Uterus (tissue), 4 donors: ENCODE results near the gene ZNRD2. TPM values are rescaled to one million over a fixed set of nuclear protein-coding genes. Genes with fewer than 3 reads are reported as not detected.

Source experiments
- DNase-seq, 2 donors: peaks; one replicate each; pipeline ENCODE4 v3.0.0-alpha.2; 2019 to 2020
- H3K27ac ChIP-seq, 2 donors: fragments of 200-600 bp; sonication (generic); 1 replicate in 1 of 2; 2 replicates in 1 of 2; pipeline ENCODE4 v1.5.1; 2016 to 2018
- H3K27me3 ChIP-seq, 2 donors: fragments of 200-600 bp; sonication (generic); one replicate each; pipeline ENCODE4 v1.5.1; 2018 to 2019; ENCODE audit warnings: control low read depth in 1 of 2
- H3K36me3 ChIP-seq, 2 donors: fragments of 200-600 bp; sonication (generic); one replicate each; pipeline ENCODE4 v1.5.1; 2019; ENCODE audit warnings: control low read depth in 1 of 2
- H3K4me1 ChIP-seq, 2 donors: fragments of 200-600 bp; sonication (generic); one replicate each; pipeline ENCODE4 v1.5.1; 2018 to 2019; ENCODE audit warnings: control low read depth in 1 of 2
- H3K4me3 ChIP-seq, 2 donors: fragments of 200-600 bp; sonication (generic); 1 replicate in 1 of 2; 2 replicates in 1 of 2; pipeline ENCODE4 v1.5.1; 2018 to 2019; ENCODE audit warnings: mild to moderate bottlenecking in 1 of 2
- H3K9me3 ChIP-seq, 2 donors: fragments of 200-600 bp; sonication (generic); one replicate each; pipeline ENCODE4 v1.5.1; 2019; ENCODE audit warnings: control low read depth in 1 of 2
- POLR2A ChIP-seq, 2 donors: fragments of 450-650 bp; IDR thresholded peaks; one replicate each; pipeline ENCODE4 v1.6.1; 2016; ENCODE audit warnings: antibody characterized with exemption in 2 of 2, mild to moderate bottlenecking in 1 of 2, moderate library complexity in 1 of 2
- intact Hi-C: fragments of 100-400 bp; cut with DNase I; formaldehyde crosslinking; loops from one replicate; pipeline ENCODE4 v1.15.1; 2023; ENCODE audit warnings: low total_unique reads
- total RNA-seq, 4 donors: library from RNA; depleted of rRNA in 3 of 4; stranded (reverse); fragments of >200 nt in 3 of 4; gene quantifications; one replicate each; pipeline versions ENCODE4 v1.1.0 to v1.2.4, GENCODE V29; 2014 to 2023
- TF ChIP-seq, protein P1 (sequence below), 4 experiments: fragments of 200-600 bp in 2 of 4; fragments of 450-650 bp in 2 of 4; sonication (generic) in 2 of 4; IDR thresholded peaks; one replicate each; pipeline ENCODE4 v1.5.1; 2016 to 2019; ENCODE audit warnings: antibody characterized with exemption in 4 of 4, mild to moderate bottlenecking in 2 of 4, moderate library complexity in 1 of 4
- donor health status: DM: yes; HTN: yes; CAD: no.

Gene ZNRD2
- total RNA-seq, 4 donors from 2014 or later: 12.3 to 42.6 (median 31.6) TPM

DNA sequence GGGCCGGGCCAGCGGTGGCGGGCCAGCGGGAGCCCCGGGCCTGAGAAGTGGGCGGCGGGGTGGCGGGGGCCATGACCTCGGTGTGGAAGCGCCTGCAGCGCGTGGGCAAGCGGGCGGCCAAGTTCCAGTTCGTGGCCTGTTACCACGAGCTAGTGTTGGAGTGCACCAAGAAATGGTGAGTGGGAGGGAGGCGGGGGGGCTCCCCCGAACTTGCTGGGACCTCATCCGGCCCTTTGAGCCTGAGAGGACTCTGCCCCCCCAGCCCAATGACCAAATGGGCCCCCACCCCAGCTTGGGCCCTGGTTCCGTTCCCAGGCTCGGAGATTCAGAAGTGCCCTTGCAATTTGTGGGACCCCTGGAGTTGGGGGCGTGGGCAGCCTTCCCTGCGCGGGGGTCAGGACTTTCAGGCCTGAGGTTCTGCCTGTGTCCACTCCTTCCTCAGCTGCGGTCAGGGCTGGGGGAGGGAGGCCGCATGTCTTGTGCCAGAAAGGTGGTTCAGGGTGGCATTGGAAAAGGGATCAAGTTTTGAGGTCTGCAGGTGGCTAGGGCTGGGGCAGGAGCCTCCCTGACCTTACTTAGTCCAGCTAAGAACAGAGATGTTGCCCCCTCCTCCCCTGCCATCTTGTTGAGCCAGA is 6.1 kb downstream of the ZNRD2 start:
- Histone ChIP-seq H3K4me3 (peak overlapping the region; percentile 56 to 70), H3K9me3 (no peaks in the 10 kb centered on the region), H3K4me1 (peaks cover 6 to 40% of the 10 kb centered on the region in 2 donors), H3K36me3 (no peaks in the 10 kb centered on the region), H3K27ac (peak overlapping the region; percentile 84 to 92), H3K27me3 (no peaks in the 10 kb centered on the region)
- TF ChIP-seq POLR2A (IDR thresholded peaks at IDR 0.05): no peak
- TF ChIP-seq, protein P1, sequence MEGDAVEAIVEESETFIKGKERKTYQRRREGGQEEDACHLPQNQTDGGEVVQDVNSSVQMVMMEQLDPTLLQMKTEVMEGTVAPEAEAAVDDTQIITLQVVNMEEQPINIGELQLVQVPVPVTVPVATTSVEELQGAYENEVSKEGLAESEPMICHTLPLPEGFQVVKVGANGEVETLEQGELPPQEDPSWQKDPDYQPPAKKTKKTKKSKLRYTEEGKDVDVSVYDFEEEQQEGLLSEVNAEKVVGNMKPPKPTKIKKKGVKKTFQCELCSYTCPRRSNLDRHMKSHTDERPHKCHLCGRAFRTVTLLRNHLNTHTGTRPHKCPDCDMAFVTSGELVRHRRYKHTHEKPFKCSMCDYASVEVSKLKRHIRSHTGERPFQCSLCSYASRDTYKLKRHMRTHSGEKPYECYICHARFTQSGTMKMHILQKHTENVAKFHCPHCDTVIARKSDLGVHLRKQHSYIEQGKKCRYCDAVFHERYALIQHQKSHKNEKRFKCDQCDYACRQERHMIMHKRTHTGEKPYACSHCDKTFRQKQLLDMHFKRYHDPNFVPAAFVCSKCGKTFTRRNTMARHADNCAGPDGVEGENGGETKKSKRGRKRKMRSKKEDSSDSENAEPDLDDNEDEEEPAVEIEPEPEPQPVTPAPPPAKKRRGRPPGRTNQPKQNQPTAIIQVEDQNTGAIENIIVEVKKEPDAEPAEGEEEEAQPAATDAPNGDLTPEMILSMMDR (IDR thresholded peaks at IDR 0.05): no peak
- peak; percentile 56 to 61 for DNase-seq
- intact Hi-C loops: no loop called here

DNA sequence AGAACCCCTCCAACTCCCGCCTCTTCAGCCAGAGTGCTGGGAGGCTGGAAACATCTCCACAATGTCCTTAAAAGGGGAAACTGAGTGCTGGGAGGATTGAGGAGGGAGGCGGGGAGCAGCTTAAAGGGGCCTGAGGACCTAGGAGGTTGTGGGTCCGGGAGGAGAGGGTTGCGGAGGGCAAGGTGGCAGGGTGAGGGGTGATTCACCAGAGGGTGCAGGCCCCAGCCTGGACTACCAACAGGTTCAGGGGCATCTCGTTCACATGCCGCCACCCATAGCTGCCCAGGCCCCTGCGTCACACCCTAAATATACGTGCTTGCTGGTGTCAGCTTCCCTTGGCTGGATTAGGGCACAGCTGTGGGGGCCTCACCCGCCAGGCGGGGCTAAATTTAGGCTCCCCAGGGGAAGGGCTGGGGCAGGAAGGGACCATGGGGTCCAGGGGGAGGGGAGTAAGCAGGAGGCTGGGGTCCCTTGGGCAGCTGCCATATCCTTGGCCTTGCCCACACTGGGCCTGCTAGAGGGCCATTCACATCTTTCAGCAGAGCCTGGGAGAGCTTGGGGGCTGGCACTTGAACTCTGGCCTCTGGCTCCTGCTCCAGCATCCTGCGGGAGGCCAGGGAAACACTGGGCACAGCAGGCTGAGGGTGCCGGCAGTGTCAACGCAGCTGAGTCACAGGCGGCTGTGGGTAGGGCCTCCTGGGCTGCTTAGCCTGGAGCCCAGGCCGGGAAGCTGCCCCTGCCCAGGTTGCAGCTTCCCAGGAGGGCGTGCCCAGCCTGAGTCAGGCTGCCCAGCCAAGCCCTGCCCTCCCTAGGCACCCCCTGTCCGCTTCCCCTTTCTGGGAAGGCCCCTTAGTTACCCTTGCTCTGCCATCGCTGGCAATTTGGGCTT is 6.8 kb downstream of the ZNRD2 start:
- Histone ChIP-seq H3K27ac (peak overlapping the region; percentile 84 to 92), H3K4me1 (peaks cover 0 to 32% of the 10 kb centered on the region in 2 donors), H3K27me3 (no peaks in the 10 kb centered on the region), H3K9me3 (no peaks in the 10 kb centered on the region), H3K4me3 (peak overlapping the region; percentile 56 to 70), H3K36me3 (no peaks in the 10 kb centered on the region)
- peak; percentile 65 to 77 for DNase-seq
- TF ChIP-seq POLR2A (IDR thresholded peaks at IDR 0.05): peak; percentile 43 to 44
- TF ChIP-seq, protein P1 (IDR thresholded peaks at IDR 0.05): no peak
- intact Hi-C loops: no loop called here

DNA sequence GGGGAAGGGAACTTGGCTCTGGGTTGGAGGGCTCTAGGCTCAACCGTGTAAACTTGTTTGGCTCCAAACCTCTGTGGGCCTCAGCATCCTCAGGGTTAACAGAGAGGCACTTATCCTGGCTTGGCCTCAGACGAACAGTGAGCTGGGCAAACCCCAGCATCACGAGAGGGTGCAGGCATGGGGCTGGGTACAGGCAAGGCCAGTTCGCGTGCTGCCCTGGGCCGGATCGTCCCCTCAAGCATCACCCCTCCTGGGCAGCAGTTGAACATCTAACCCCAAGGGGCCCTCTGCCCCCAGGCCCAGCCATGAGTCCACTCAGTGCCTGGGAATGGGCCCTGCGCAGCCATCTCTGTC is 7.5 kb downstream of the ZNRD2 start:
- peaks cover 0 to 32% of the 10 kb centered on the region in 2 donors for H3K4me1 ChIP-seq
- no peaks in the 10 kb centered on the region for H3K27me3 ChIP-seq
- H3K9me3 ChIP-seq: no peaks in the 10 kb centered on the region
- H3K36me3 ChIP-seq: no peaks in the 10 kb centered on the region
- no peak for DNase-seq
- intact Hi-C loops: no loop called here
- H3K27ac ChIP-seq: peak overlapping the region; percentile 84 to 92
- TF ChIP-seq POLR2A (IDR thresholded peaks at IDR 0.05): no peak
- TF ChIP-seq, protein P1 (IDR thresholded peaks at IDR 0.05): no peak
- peak overlapping the region; percentile 56 to 70 for H3K4me3 ChIP-seq

DNA sequence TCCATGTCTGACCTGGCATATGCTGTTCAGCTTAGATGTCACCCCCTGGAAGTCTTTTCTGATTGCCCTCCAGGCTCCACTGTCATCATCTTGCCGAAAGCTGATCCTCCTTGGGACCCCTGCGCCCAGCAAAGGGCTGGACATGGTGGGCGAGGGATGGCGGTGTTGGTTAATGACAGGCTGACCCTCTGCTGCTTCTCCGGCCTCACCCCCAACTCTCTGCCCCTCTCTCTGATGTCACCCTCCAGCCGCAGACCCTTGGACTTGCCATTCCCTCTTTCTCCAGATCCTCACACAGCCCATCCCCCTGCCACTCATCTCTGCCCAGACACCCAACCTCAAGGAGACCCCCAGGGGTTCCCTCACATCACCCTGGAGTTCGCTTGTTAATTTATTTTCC is 7.9 kb downstream of the ZNRD2 start:
- H3K36me3 ChIP-seq: no peaks in the 10 kb centered on the region
- no peak overlapping the region for H3K4me3 ChIP-seq
- TF ChIP-seq POLR2A (IDR thresholded peaks at IDR 0.05): no peak
- TF ChIP-seq, protein P1 (IDR thresholded peaks at IDR 0.05): no peak
- no peaks in the 10 kb centered on the region for H3K9me3 ChIP-seq
- H3K27ac ChIP-seq: peak overlapping the region; percentile 84 to 92
- intact Hi-C loops: no loop called here
- peaks cover 0 to 31% of the 10 kb centered on the region in 2 donors for H3K4me1 ChIP-seq
- no peak for DNase-seq
- H3K27me3 ChIP-seq: no peaks in the 10 kb centered on the region

DNA sequence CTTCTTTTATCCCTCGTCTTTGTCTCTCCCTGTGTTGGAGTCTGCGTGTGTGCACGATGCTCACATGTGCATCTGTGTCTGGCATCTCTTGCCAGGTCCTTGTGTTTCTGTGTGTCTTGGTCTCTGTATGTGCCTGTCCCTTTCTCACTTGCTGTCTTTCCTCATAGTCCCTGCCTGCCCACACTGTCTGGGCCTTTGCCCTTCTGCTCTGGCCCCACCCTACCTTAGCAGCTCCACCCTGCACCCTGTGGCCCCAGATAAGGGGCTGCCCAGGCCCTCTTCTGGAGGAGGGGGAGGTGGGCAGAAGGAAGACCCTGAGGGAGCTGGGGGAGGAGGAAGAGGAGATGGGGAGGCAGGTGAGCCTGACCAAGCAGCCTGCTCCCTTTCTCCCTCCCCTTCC is 8.4 kb downstream of the ZNRD2 start:
- peak overlapping the region; percentile 1 to 92 for H3K27ac ChIP-seq
- intact Hi-C loops: no loop called here
- H3K36me3 ChIP-seq: no peaks in the 10 kb centered on the region

More for the DNA sequence above, 8.4 kb downstream of the ZNRD2 start:
- TF ChIP-seq POLR2A (IDR thresholded peaks at IDR 0.05): no peak
- TF ChIP-seq, protein P1 (IDR thresholded peaks at IDR 0.05): no peak
- H3K4me3 ChIP-seq: no peak overlapping the region
- DNase-seq: no peak
- peaks cover 0 to 26% of the 10 kb centered on the region in 2 donors for H3K4me1 ChIP-seq
- H3K27me3 ChIP-seq: no peaks in the 10 kb centered on the region
- no peaks in the 10 kb centered on the region for H3K9me3 ChIP-seq
